Measurements from ENCODE around the gene IPCEF1. TPM values are rescaled to one million over a fixed set of nuclear protein-coding genes. Genes with fewer than 3 reads are reported as not detected.

Gene IPCEF1
- total RNA-seq, 2 donors from 2014 or later, result 0.90 to 1.2 TPM

GRCh38 chr6:154399097-154399496 lies 42.5 kb upstream of the IPCEF1 start:
- Histone ChIP-seq H3K27ac (no peak overlapping the region), H3K36me3 (peaks cover 5% of the 10 kb centered on the region), H3K27me3 (no peaks in the 10 kb centered on the region), H3K4me3 (no peak overlapping the region), H3K9ac (ENCODE audit: low read depth in 2 of 2, low read length in 2 of 2) (no peak overlapping the region), H3K4me1 (no peaks in the 10 kb centered on the region), H3K9me3 (no peaks in the 10 kb centered on the region)
- intact Hi-C loops (cut with DNase I), result no loop called here
- DNase-seq, result no peak
- no peak for TF ChIP-seq CTCF (IDR thresholded peaks at IDR 0.05)

GRCh38 chr6:154397491-154398195 lies 41.0 kb upstream of the IPCEF1 start:
- Histone ChIP-seq H3K27me3 (no peaks in the 10 kb centered on the region), H3K4me3 (no peak overlapping the region), H3K9ac (ENCODE audit: low read depth in 2 of 2, low read length in 2 of 2) (no peak overlapping the region), H3K4me1 (no peaks in the 10 kb centered on the region), H3K9me3 (no peaks in the 10 kb centered on the region), H3K27ac (no peak overlapping the region), H3K36me3 (peaks cover 5% of the 10 kb centered on the region)
- intact Hi-C loops (cut with DNase I), result no loop called here
- no peak for TF ChIP-seq CTCF (IDR thresholded peaks at IDR 0.05)
- no peak for DNase-seq

GRCh38 chr6:154395878-154396277 lies 39.3 kb upstream of the IPCEF1 start:
- no peaks in the 10 kb centered on the region for H3K36me3 ChIP-seq
- no peak for DNase-seq
- no peaks in the 10 kb centered on the region for H3K9me3 ChIP-seq
- H3K27me3 ChIP-seq, result no peaks in the 10 kb centered on the region
- TF ChIP-seq CTCF (IDR thresholded peaks at IDR 0.05), result no peak
- no peak overlapping the region for H3K4me3 ChIP-seq
- no peak overlapping the region for H3K9ac ChIP-seq (ENCODE audit: low read depth in 2 of 2, low read length in 2 of 2)
- H3K4me1 ChIP-seq, result no peaks in the 10 kb centered on the region
- intact Hi-C loops (cut with DNase I), result no loop called here
- no peak overlapping the region for H3K27ac ChIP-seq

- Histone ChIP-seq H3K4me1 (no peaks in the 10 kb centered on the region), H3K36me3 (no peaks in the 10 kb centered on the region), H3K9me3 (no peaks in the 10 kb centered on the region), H3K9ac (ENCODE audit: low read depth in 2 of 2, low read length in 2 of 2) (no peak overlapping the region), H3K27me3 (no peaks in the 10 kb centered on the region), H3K27ac (no peak overlapping the region), H3K4me3 (no peak overlapping the region)
- TF ChIP-seq CTCF (IDR thresholded peaks at IDR 0.05), result no peak
- intact Hi-C loops (cut with DNase I), result no loop called here
- DNase-seq, result no peak
Measured at GRCh38 chr6:154395316-154395715, 38.7 kb upstream of the IPCEF1 start.

- Histone ChIP-seq H3K4me1 (no peaks in the 10 kb centered on the region), H3K9me3 (no peaks in the 10 kb centered on the region), H3K27me3 (no peaks in the 10 kb centered on the region), H3K9ac (ENCODE audit: low read depth in 2 of 2, low read length in 2 of 2) (no peak overlapping the region), H3K27ac (no peak overlapping the region), H3K4me3 (no peak overlapping the region), H3K36me3 (no peaks in the 10 kb centered on the region)
- no peak for DNase-seq
- no peak for TF ChIP-seq CTCF (IDR thresholded peaks at IDR 0.05)
- intact Hi-C loops (cut with DNase I), result no loop called here
Measured at GRCh38 chr6:154394571-154394970, 38.0 kb upstream of the IPCEF1 start.

Data from colonic mucosa (tissue), 4 donors.